Natural killer cell (primary cell): ENCODE results near the gene OTOA. TPM values are rescaled to one million over a fixed set of nuclear protein-coding genes. Genes with fewer than 3 reads are reported as not detected.

Experiments
- ATAC-seq, 3 donors: fragments of 150-1000 bp in 2 of 3; fragments of 200-7000 bp in 1 of 3; cut with Tn5 transposase; 1 replicate in 1 of 3; 2 replicates in 2 of 3; pipeline ENCODE4 v1.10.0; 2021; ENCODE audit warnings: mild to moderate bottlenecking in 2 of 3, moderate library complexity in 2 of 3
- DNase-seq, 2 donors: peaks; one replicate each; pipeline versions ENCODE4 v3.0.0 to v3.0.0-alpha.2; 2013 to 2021; ENCODE audit warnings: mixed read lengths in 1 of 2
- H3K27ac ChIP-seq: one replicate; pipeline ENCODE4 v1.5.1; 2013; ENCODE audit warnings: mild to moderate bottlenecking, low read length
- H3K27me3 ChIP-seq: one replicate; pipeline ENCODE4 v1.6.1; 2013; ENCODE audit warnings: low read length; ENCODE audit not compliant: control insufficient read depth, insufficient read depth
- H3K36me3 ChIP-seq: one replicate; pipeline ENCODE4 v1.6.1; 2013; ENCODE audit warnings: low read length; ENCODE audit not compliant: control insufficient read depth, insufficient read depth
- H3K4me1 ChIP-seq: one replicate; pipeline ENCODE4 v1.6.1; 2013; ENCODE audit warnings: low read length; ENCODE audit not compliant: control insufficient read depth, insufficient read depth
- H3K4me3 ChIP-seq: one replicate; pipeline ENCODE4 v1.5.1; 2013; ENCODE audit warnings: low read length
- H3K9me3 ChIP-seq: one replicate; pipeline ENCODE4 v1.6.1; 2013; ENCODE audit warnings: low read length; ENCODE audit not compliant: control insufficient read depth, insufficient read depth
- H3K27ac Mint-ChIP-seq, 2 donors: one replicate each; pipeline ENCODE4 v1.8.0; 2022; ENCODE audit warnings: mild to moderate bottlenecking in 2 of 2, mixed read lengths in 2 of 2, moderate library complexity in 1 of 2
- H3K27me3 Mint-ChIP-seq, 2 donors: one replicate each; pipeline ENCODE4 v1.8.0; 2022; ENCODE audit warnings: low read depth in 2 of 2, mixed read lengths in 2 of 2
- H3K36me3 Mint-ChIP-seq: one replicate; pipeline ENCODE4 v1.8.0; 2022; ENCODE audit warnings: mixed read lengths
- H3K4me1 Mint-ChIP-seq, 2 donors: one replicate each; pipeline ENCODE4 v1.8.0; 2022; ENCODE audit warnings: mixed read lengths in 2 of 2
- H3K4me3 Mint-ChIP-seq: one replicate; pipeline ENCODE4 v1.8.0; 2022; ENCODE audit warnings: mild to moderate bottlenecking, moderate library complexity, mixed read lengths
- H3K9me3 Mint-ChIP-seq, 2 donors: one replicate each; pipeline ENCODE4 v1.8.0; 2022; ENCODE audit warnings: mixed read lengths in 2 of 2
- CTCF ChIP-seq: fragments of 200-600 bp; IDR thresholded peaks from one replicate; pipeline ENCODE4 v1.8.0; 2022; ENCODE audit warnings: antibody characterized with exemption
- WGBS: methylation state at CpG from one replicate; pipeline ENCODE4 v1.1.7; 2013; ENCODE audit warnings: missing lambda C conversion rate; ENCODE audit not compliant: insufficient coverage; 5-methylcytosine and 5-hydroxymethylcytosine counted together
- intact Hi-C: fragments of 100-400 bp; cut with micrococcal nuclease; formaldehyde crosslinking; loops from one replicate; pipeline ENCODE4 v1.14.2; 2022
- total RNA-seq, 4 donors: library from RNA; stranded (reverse); fragments of 120-200 nt in 1 of 4; gene quantifications; one replicate each; pipeline versions ENCODE4 v1.2.3 to v1.2.4, GENCODE V29; 2013 to 2022

The OTOA gene
- total RNA-seq, 3 donors from 2014 or later (not counting 1 experiment from before 2014, with no cell fraction given), result 0.14 TPM; not detected in 2

- Histone ChIP-seq H3K27ac (no peak overlapping the region), H3K4me3 (no peak overlapping the region), H3K27me3 (no peaks in the 10 kb centered on the region), H3K36me3 (peaks cover 14% of the 10 kb centered on the region), H3K9me3 (no peaks in the 10 kb centered on the region), H3K4me1 (peaks cover 17% of the 10 kb centered on the region)
- H3K9me3 Mint-ChIP-seq, result no peaks in the 10 kb centered on the region
- 93% methylated on average over 1 of the region's 2 CpGs for WGBS
- H3K4me3 Mint-ChIP-seq, result no peak overlapping the region
- H3K27me3 Mint-ChIP-seq, result no peaks in the 10 kb centered on the region
- peaks cover 28 to 29% of the 10 kb centered on the region in 2 donors for H3K4me1 Mint-ChIP-seq
- H3K36me3 Mint-ChIP-seq, result no peaks in the 10 kb centered on the region
- peak overlapping the region; percentile 4 to 40 for H3K27ac Mint-ChIP-seq
- intact Hi-C loops, result no loop called here
- ATAC-seq (no peak), DNase-seq (no peak)
- no peak for TF ChIP-seq CTCF
Observed at GRCh38 chr16:21654881-21655280, 8.9 kb upstream of the OTOA start.

- peak overlapping the region; percentile 64 for H3K4me3 Mint-ChIP-seq
- no peak overlapping the region for H3K27ac ChIP-seq
- H3K4me1 ChIP-seq, result peaks cover 19% of the 10 kb centered on the region
- intact Hi-C loops, result loop anchor here (1.0 kb wide), 1 partner anchor 51 kb away; no protein-coding TSS in a partner anchor
- WGBS, result 0% methylated on average over 4 of the region's 4 CpGs
- H3K36me3 ChIP-seq, result peaks cover 14% of the 10 kb centered on the region
- no peaks in the 10 kb centered on the region for H3K9me3 Mint-ChIP-seq
- no peak overlapping the region for H3K4me3 ChIP-seq
- no peaks in the 10 kb centered on the region for H3K27me3 Mint-ChIP-seq
- DNase-seq, result peak in 1 of 2 donors; percentile 86
- peaks cover 29 to 34% of the 10 kb centered on the region in 2 donors for H3K4me1 Mint-ChIP-seq
- no peaks in the 10 kb centered on the region for H3K9me3 ChIP-seq
- peak; percentile 87 for TF ChIP-seq CTCF
- peak; percentile 53 to 64 (median 59) for ATAC-seq
- no peaks in the 10 kb centered on the region for H3K36me3 Mint-ChIP-seq
- H3K27me3 ChIP-seq, result no peaks in the 10 kb centered on the region
- H3K27ac Mint-ChIP-seq, result peak overlapping the region; percentile 32 to 70
Observed at GRCh38 chr16:21656795-21657768, 6.7 kb upstream of the OTOA start.

- Histone ChIP-seq H3K4me1 (peaks cover 22% of the 10 kb centered on the region), H3K4me3 (no peak overlapping the region), H3K36me3 (peaks cover 14% of the 10 kb centered on the region), H3K27ac (no peak overlapping the region), H3K27me3 (no peaks in the 10 kb centered on the region), H3K9me3 (no peaks in the 10 kb centered on the region)
- H3K36me3 Mint-ChIP-seq, result no peaks in the 10 kb centered on the region
- H3K9me3 Mint-ChIP-seq, result no peaks in the 10 kb centered on the region
- 84% methylated on average over 4 of the region's 4 CpGs for WGBS
- peaks cover 0 to 3% of the 10 kb centered on the region in 2 donors for H3K27me3 Mint-ChIP-seq
- DNase-seq, result no peak
- H3K4me3 Mint-ChIP-seq, result no peak overlapping the region
- peaks cover 22 to 34% of the 10 kb centered on the region in 2 donors for H3K4me1 Mint-ChIP-seq
- ATAC-seq, result no peak
- no peak overlapping the region for H3K27ac Mint-ChIP-seq
- no peak for TF ChIP-seq CTCF
- intact Hi-C loops, result no loop called here
Observed at GRCh38 chr16:21659124-21659523, 4.6 kb upstream of the OTOA start.
